Stimulated activated CD4-positive, alpha-beta T cell treated with anti-CD3 and anti-CD28 coated beads, Interleukin-2, amount 100 ng/mL, for 4 hours (primary cell): Measurements from ENCODE around the gene SARM1.

Source experiments
- DNase-seq: peaks from one replicate; pipeline ENCODE4 v3.0.0-alpha.2; 2020; ENCODE audit warnings: low read depth

SARM1 gene

DNA sequence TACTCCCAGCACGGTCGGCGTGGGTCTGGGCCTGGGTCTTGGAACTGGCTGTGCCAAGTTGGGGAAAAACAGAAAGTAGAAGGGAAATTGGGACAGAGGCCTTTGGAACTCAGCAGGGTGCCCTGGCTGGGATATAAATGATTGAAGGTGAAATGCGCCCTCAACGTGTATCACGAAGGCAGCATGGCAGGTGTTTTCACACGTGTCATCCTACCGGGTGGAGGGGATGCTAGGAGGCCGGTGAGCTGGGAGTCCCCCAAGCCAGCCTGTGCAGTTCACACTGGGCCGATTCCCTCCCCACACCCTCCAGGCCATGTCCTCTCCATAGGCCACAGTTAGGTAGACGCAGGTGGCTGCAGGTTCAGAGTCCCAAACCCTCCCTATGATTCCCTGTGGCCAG lies 30.0 kb upstream of the SARM1 start:
- DNase-seq = no peak

DNA sequence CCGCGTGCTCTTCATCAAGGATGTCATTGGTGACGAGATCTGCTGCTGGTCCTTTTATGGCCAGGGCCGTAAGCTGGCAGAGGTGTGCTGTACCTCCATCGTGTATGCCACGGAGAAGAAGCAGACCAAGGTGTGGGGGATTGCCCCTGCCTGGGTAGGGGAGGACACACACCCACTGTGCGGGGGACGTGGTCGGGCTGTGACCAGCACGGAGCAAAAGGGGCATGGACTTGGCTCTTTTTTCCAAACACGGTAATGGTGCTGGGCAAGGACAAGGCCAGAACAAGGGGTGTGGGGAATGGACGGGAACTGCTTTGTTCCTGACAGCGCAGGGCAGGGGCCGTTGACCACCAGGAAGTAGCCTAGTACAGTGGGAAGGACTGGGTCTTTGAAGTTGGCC lies 29.2 kb upstream of the SARM1 start:
- no peak for DNase-seq

DNA sequence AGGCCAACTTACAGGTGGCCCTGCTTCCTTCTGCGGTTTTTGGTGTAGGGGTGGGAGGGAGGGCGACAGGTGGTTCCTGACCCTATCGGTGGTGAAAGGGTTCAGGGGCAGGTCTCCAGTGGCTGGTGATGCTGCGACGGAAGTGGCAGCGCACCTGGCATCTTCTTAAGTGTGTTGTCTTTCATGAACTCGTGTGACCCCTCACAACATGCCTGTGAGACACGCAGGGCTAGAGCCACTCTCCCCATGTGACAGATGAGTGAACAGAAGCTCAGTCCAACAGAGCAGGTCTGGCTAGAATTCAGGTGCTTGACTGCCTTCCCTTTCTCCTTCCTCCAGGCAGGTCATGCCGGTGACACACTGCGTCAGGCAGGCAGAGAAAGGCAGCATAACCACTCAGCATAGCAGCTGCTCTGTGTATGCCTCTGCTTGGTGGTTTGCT lies 28.0 kb upstream of the SARM1 start:
- DNase-seq = no peak

DNA sequence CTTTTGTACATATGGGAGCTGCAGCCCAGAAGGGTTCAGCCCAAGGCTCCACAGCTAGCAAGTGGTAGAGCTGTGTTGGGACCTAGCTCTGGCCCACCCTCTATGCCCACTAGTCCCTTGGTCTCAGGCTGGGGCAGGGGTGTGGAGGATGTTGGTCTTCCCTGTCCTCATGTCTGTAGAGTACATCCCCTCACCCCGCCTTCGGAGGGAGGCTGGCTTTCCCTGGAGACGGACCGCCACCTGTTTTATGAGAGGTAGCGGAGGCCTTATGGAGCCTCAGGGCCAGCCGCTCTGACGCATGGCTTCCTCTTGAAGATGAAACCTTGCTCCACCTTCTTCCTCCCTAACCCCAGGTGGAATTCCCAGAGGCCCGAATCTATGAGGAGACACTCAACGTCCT lies 27.5 kb upstream of the SARM1 start:
- DNase-seq = no peak

DNA sequence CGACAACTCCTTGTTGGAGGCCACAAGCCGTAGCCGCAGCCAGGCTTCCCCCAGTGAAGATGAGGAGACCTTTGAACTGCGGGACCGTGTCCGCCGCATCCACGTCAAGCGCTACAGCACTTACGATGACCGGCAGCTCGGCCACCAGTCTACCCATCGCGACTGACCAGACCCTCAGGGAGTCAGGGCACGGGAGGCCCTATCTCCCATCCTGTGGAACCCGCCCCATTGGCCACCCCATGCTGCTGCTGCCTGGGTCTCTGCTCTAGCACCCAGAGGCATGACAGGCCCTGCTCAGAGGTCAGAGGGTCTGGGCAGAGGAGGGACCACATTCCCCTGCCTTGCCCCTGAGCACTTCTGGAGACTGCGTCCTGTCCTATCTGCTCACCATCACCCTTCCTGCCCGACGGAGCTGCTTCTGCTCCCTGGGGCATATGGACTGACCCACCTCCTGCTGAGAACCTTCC lies 27.0 kb upstream of the SARM1 start:
- DNase-seq = no peak

DNA sequence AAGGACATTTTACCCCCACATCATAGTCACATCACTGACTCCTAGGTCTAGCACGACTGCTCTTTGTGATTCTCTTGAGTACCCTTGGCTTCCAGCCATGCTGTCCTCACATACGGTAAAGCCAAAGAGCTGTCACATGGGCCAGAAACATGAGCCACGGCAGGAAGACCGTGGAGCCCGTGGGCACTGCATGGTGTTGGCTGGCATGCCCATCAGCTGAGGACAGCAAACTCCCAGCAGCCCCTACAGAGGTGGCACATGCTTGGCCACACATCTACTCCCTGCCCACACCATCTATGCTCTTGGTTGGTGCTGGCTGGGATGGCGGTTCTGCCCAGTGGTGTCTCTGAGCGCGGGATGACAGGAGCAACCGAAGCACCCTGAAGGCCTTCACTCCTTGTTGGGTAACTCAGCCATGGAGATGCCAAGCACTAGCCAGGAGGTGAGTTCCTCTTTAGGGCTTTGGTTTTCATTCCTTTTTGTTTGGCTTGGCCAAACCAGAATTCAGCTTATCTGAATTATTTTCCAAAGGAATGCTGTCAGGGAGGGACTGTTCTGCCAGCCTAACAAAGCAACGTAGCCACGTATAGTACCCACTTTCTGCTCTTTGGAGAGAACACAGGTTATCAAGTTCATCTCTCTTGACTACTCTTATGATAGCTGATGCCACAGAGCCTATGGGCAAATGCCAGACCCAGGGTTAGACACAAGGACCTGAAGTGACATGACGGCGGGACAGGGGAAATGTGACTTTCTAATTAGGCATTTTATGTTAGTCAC lies 25.9 kb upstream of the SARM1 start:
- DNase-seq = no peak

DNA sequence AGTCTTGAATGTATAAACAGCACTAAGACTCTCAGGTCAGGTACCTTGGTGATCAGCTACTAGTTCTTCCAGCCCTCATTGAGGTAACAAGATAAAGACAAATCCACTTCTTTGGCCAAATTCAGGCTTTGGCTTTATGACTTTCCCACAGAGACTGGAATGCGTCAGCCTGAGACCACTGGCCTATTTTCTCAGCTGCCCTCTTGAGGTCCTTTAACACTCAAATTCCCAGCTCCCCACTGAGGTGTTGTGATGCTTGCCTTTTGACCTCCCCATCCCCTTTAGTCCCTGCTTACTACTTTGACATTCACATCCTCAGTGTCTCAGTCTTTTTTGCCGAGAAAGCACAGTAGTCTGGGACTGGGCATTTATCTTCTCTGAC lies 25.3 kb upstream of the SARM1 start:
- no peak for DNase-seq

DNA sequence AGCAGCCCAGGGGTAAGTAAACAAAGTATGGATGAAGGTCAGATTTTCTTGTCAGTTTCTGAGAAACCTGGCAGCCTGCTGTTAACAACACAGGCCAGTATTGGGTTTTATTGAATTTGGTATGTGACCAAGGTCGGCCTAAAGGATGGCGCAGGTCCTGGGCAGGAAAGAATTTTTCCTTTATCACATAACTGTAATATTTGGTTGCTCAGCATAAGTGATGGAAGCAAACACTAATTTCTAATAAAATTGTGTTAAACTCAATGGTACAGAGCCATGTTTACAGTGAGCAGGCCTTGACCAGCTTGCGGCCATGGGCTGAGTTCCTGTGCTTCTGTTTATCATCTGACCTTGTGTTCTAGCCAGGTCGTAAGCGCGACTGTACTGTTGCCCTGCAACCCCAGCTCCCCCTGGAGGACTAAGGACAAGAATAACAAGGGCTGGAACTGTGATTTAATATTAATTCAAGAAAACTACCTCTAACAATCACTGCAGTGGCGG lies 24.7 kb upstream of the SARM1 start:
- DNase-seq = no peak

DNA sequence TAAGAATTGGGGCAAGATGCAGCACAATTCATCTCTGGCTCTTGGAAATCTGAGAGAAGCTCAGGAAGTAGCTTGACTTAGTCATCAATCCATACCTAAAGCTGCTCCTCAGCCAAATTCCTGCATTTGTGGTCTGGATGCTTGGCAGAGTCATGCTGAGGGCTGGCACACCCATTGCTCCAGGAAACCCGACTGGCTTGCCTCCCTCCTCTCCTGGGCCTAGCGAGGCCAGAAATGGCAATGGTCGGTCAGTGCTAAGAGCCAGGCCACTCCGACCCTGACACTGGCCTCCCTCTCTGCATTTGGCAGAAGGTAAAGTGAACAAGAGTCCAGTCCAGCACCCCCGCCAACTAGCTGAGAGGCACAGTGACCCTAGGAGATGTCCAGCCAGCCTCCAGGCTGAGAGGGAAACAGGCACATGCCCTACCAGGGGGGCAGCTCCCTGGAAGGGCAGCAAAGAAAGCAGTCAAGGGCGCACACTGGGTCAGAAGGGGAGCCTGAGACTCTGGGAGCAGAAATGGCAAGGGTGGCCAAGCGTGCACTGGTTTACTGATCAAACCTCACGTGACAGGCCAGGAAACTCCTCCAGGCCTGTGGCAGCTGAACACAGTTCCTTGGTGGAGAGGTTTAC lies 24.1 kb upstream of the SARM1 start:
- DNase-seq = no peak

DNA sequence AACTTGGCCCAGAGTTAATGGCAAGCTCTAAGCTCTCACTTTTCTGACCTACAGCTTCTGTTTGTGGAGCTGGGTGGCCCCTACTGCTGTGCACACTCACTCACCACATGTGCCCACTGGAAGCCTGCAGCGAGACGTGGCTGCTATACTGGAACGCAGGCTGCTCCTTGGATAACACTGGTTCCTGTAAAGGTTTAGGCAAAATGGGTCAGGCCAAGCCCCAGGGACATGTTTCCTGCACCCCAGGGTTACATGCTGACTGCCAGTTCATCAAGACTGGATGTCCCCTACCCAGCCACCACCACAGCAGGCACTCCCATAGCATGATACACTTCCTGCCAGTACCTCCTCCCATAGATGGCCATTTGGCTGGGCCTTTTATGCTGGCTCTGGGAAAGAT lies 22.5 kb upstream of the SARM1 start:
- no peak for DNase-seq

DNA sequence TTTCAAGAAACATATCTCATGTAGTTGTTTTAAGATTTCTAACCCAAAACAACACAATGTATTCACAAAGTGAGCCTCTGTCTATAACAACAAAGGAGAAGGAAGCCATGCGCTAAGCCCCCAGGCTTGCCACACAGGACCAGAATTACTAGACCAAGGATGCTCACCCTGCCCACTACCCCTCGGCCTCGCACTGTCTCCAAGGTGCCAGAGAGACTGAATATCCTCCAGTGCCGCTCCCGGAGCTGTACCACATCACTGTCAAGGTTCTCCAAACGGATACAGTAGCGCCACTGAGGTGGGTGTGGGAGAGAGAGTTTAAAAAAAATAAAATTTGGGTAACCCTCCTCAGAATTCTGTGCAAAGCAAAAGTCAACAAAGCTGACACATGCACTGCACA lies 21.2 kb upstream of the SARM1 start:
- no peak for DNase-seq

DNA sequence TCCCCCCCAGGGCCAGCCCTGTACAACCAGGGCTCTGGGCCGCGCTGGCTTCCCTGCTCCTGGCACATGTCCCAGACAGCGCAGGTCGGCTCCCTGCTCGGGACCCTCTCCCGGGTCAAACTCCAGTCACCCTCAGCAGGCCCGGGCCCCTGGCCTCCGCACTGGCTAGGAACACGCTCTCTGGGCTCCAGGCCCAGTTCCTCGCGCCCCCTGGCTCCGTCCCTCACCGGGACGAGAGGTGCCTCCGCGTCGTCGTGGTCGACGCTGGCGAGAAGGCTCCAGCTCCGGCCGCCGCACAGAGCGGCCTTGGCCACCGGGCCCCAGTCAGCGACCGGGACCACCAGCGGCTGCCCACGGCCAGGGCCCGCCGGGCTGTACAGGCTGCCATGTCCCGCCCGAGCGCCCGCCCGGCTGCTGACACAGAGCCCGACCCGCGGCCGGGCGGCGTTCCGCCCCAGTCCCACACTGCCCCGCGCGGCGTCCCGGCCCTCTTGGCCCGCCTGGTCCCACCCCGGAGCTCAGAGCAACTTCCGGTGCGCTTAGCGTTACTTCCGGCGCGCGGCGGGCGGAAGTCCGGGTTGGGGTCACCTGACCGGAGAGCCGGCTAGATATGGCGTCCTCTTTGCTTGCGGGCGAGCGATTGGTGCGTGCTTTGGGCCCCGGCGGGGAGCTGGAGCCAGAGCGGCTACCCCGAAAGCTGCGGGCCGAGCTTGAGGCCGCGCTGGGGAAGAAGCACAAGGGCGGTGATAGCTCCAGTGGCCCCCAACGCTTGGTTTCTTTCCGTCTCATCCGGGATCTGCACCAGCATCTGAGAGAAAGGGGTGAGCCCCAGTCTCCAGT lies 14.2 kb upstream of the SARM1 start, which contains the start of gene POLDIP2:
POLDIP2 (minus strand) TSS at position 467 of the 840 bp plus-strand sequence; CDS start at position 388, 79 bp downstream.
- DNase-seq = peak; percentile 91

DNA sequence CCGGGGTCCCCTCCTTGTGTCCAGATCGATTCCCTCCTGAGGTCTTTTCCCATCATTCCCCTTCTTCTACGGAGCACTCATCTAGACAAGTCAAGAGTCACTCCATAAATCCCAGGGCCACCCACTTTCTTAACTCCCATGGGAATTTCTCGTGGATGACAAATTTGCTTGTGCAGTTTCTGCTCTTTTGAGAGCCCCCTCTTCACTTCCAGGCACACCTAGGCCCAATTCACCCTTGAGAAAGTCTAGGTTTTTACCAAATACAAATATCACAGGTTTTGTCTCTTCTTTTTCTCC lies 13.6 kb upstream of the SARM1 start:
- no peak for DNase-seq

DNA sequence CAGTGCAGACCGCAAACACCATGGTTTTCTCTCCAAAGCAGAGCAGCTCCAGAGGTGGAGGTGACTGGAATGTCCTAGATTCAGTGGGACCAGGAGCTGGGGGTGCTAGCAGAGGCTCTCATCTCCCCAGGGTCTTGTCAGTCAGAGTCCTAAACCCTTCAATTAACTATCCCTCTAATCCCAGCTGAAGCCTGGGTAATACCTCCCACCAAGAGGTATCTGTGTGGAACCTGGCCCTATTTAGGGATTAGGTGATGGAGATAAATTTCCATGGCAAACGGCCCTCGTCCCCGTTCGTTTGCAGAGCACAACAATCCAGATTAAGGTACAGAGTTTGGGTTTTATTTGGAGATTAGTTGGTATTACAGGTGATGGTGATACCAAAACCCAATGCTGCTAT lies 8.3 kb upstream of the SARM1 start:
- DNase-seq = no peak

DNA sequence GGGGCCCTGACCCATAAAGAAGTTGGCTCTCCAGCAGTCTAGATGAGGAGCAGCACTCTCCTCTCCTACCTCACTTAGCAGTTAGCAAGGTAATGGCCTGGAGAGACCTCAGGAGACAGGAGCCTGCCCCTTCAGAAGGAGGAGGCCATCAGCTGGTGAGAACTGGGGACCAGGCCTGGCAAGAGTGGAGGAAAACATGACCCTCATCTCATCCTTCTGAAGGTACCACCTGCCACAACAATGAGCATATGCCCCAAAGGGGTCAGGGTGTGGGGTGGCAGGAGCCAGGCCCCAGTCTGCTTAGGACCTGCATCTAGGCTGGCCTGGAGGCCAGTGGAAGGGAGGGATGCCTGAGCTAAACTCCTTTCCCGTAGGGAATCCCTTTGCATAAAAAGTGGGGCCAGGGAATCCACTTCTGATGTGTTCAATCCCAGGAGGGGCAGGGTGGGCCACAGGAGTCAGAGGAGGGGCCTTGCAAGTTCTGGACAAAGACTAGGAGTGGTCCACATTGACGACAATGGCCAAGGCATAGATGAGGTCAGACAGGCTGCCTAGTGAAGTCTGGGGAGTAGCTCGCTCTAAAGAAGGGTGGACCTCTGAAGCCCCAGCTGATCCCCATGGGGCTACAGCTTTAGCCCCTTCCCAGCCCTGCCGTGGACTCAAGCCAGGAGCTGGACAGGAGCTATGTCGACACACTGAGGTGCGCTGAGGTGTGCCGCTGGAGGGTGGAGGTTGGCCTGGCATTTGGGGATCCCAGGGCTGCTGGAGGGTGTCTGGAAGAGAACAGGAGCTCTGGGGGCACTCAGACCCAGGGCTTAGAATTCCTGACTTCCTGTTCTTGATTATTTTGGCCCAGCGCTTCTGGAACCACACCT lies 7.5 kb upstream of the SARM1 start:
- no peak for DNase-seq

DNA sequence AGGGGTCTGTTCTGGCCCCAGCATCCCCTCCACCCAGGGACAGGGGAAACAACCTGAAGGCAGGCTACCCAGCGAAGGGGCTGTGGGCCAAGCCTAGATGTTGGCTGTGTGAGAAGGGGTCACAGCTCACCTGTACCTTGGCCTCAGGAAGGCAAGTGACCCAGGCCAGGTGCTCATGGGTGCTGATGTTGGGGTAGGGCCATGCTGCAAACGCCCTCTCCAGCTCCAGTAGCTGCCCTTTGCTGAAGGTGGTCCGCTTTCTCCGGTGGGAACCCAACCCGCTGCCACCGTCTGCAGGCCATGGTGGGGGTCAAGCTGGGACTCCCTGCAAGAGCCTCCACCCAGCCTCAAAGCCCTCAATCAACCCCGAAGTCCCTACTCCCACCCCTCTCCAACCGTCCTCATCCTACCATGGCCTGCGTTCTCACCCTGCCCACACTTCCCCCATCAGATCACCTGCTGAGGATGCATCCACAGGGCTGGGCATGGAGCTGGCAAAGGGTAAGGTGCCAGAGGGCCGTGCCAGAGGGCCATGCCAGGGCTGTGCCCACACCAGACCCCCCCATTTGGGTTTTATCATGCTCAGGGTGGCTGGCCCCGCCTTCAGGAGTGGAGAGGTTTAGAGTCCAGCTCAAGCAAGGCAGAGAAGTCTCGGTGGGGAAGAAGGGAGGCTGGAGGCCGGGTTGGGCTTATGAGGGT lies 6.7 kb upstream of the SARM1 start, which contains the start of gene SEBOX:
SEBOX (minus strand) TSS at position 535 of the 699 bp plus-strand sequence; CDS start at position 487, 48 bp downstream.
- no peak for DNase-seq

DNA sequence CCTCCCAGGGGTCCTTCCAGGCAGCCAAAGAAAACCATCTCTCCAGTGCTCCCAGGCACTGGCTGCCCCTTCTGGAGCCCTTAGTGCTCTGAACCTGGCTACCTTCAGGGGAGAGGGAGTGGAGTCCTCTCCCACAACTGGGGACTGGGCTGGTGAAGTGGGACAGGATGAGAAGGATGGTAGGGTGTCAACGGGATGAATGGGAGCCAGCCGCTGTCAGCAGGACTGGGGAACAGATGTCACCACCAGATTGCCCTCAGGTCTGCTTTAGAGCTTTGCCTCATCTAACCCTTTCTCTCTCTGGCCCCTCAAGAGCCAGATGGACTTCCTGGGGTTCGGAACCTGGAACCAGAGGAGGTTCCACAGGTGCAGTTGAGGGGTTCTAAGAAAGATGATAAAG lies 6.0 kb upstream of the SARM1 start:
- DNase-seq = no peak

DNA sequence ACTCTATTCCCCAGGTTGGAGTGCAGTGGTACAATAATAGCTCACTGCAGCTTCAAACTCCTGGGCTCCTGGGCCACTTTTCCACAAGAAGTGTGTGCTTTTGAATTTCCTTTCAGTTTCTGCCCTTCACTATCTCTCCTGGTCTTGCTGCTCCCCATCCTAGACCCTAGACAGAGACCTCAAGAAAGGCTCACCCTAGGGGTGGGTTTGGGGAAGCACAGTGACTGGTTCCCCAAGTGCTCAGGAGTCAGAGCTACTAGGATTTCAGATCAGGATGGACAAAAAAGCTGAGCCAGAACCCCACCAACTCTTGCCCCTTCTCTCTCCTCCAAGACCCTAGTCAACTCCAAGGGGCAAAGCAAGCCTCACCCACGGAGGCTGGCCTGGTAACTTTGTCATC lies 4.9 kb upstream of the SARM1 start:
- no peak for DNase-seq

DNA sequence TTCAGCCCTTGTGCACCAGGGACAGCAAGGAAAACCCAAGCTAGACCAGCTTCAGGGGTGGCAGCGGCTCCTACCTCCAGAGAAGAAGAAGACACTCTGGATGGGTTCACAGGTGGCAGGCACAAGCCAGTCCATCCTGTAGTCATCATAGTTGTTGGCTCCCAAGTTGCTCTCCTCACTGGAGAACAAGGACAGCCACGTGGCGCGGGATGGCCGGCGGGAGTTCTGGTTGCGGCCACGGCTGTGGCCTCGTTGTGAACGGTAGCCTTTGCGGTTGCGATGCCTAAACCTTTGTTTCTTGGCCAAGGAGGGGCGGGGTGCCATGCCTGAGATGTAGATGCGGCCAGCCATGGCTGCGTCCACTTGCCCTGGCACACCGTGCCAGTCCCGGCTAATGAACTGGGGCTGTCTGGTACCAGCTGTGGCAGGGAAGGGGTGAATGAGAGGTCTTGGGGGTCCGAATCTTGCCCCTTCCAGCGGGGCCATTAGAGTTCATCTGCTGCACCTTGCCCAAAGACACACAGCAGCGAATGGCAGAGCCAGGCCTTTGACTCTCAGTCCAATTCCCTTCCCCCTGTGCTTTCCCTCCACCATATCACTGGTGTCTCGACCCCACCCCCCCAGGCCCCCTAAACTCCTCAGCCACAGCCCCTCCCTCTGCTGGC lies 3.7 kb upstream of the SARM1 start:
- DNase-seq = no peak

DNA sequence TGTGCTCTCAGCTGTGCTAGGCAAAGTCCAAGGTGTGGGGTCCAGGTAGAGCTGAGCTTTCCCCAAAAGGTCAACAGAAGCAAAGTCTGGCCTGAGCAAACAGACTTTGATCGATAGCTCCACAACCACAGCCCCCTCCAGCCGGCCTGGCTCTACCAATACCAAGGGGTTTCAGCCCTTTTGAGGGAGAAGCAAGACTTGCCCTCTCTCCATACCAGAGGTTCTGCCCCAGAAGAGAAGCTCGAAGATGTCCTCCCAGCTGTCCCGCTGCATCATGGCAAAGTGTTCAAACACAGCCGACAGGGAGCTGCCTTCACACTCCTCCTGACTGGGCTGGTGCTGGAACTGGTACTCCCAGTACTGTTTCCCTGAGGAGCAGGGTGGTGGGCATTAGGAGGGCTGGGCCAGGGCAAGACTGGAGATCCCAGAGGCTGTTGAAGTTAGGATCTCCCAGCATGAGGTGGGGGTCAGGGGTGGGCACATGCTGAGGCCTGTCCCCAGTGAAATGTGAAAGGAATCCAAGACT lies 3.1 kb upstream of the SARM1 start:
- DNase-seq = no peak
